CD14-positive monocyte (primary cell): ENCODE data around the gene TSHR. TPM values are rescaled to one million over a fixed set of nuclear protein-coding genes. Genes with fewer than 3 reads are reported as not detected.

Experiments
- DNase-seq, 3 donors: peaks; one replicate each; pipeline ENCODE4 v3.0.0-alpha.2; 2011 to 2022
- H2AFZ ChIP-seq: 2 replicates; pipeline ENCODE4 v1.6.0; 2012; ENCODE audit warnings: mild to moderate bottlenecking, low read depth, low read length, inconsistent platforms; ENCODE audit not compliant: insufficient read depth, poor library complexity, severe bottlenecking
- H3K27ac ChIP-seq, 2 donors: 1 replicate in 1 of 2; 2 replicates in 1 of 2; pipeline ENCODE4 v1.5.1; 2012 to 2013; ENCODE audit warnings: low read length in 2 of 2, control low read depth in 1 of 2, inconsistent platforms in 1 of 2, low read depth in 1 of 2, mild to moderate bottlenecking in 1 of 2
- H3K27me3 ChIP-seq, 2 donors: one replicate each; pipeline versions ENCODE4 v1.6.0 to v1.6.1; 2011 to 2013; ENCODE audit warnings: low read length in 2 of 2; ENCODE audit not compliant: control insufficient read depth in 2 of 2, insufficient read depth in 2 of 2
- H3K36me3 ChIP-seq, 2 donors: replicated peaks in 1 of 2; 1 replicate in 1 of 2; 2 replicates in 1 of 2; pipeline versions ENCODE4 v1.5.1 to v1.6.1; 2012 to 2013; ENCODE audit warnings: low read length in 2 of 2, control low read depth in 1 of 2, inconsistent platforms in 1 of 2, mild to moderate bottlenecking in 1 of 2; ENCODE audit not compliant: insufficient read depth in 2 of 2, control insufficient read depth in 1 of 2
- H3K4me1 ChIP-seq, 2 donors: 1 replicate in 1 of 2; 2 replicates in 1 of 2; pipeline versions ENCODE4 v1.5.1 to v1.6.1; 2012 to 2013; ENCODE audit warnings: low read length in 2 of 2, control low read depth in 1 of 2, inconsistent platforms in 1 of 2, mild to moderate bottlenecking in 1 of 2, moderate library complexity in 1 of 2; ENCODE audit not compliant: insufficient read depth in 2 of 2, control insufficient read depth in 1 of 2
- H3K4me2 ChIP-seq: replicated peaks from 2 replicates; pipeline ENCODE3; 2012; ENCODE audit warnings: low read length, moderate library complexity, mild to moderate bottlenecking; ENCODE audit not compliant: poor library complexity, severe bottlenecking; ENCODE audit errors: extremely low read depth
- H3K4me3 ChIP-seq, 3 experiments: fragments of 200-600 bp in 1 of 3; sonication (generic) in 1 of 3; replicated peaks in 1 of 3; 1 replicate in 2 of 3; 2 replicates in 1 of 3; pipeline ENCODE4 v1.5.1; 2011 to 2013; ENCODE audit warnings: low read length in 3 of 3, mild to moderate bottlenecking in 3 of 3, control low read depth in 2 of 3, low read depth in 2 of 3, inconsistent platforms in 1 of 3, moderate library complexity in 1 of 3
- H3K79me2 ChIP-seq: 2 replicates; pipeline ENCODE4 v1.6.0; 2012; ENCODE audit warnings: mild to moderate bottlenecking, control low read depth, inconsistent platforms, low read length, moderate library complexity; ENCODE audit not compliant: insufficient read depth
- H3K9ac ChIP-seq: 2 replicates; pipeline ENCODE4 v1.6.0; 2017; ENCODE audit warnings: low read length, mild to moderate bottlenecking; ENCODE audit not compliant: insufficient read depth, poor library complexity, severe bottlenecking
- H3K9me3 ChIP-seq, 2 donors: replicated peaks in 1 of 2; 1 replicate in 1 of 2; 2 replicates in 1 of 2; pipeline versions ENCODE4 v1.5.1 to v1.6.1; 2012 to 2013; ENCODE audit warnings: low read length in 2 of 2, control low read depth in 1 of 2; ENCODE audit not compliant: control insufficient read depth in 1 of 2, insufficient read depth in 1 of 2
- H4K20me1 ChIP-seq: 2 replicates; pipeline ENCODE4 v1.6.0; 2012; ENCODE audit warnings: mild to moderate bottlenecking, low read length, control low read depth, moderate library complexity; ENCODE audit not compliant: insufficient read depth
- H3K27ac Mint-ChIP-seq, 7 donors: one replicate each; pipeline ENCODE4 v1.8.0; 2020; ENCODE audit warnings: mild to moderate bottlenecking in 7 of 7, mixed read lengths in 7 of 7, moderate library complexity in 6 of 7, inconsistent platforms in 2 of 7
- H3K27me3 Mint-ChIP-seq, 3 donors: one replicate each; pipeline ENCODE4 v1.8.0; 2021 to 2022; ENCODE audit warnings: low read depth in 3 of 3, mild to moderate bottlenecking in 3 of 3, mixed read lengths in 3 of 3, moderate library complexity in 3 of 3, inconsistent platforms in 1 of 3
- H3K36me3 Mint-ChIP-seq, 2 donors: one replicate each; pipeline ENCODE4 v1.8.0; 2020; ENCODE audit warnings: mixed read lengths in 2 of 2, inconsistent platforms in 1 of 2, mild to moderate bottlenecking in 1 of 2
- H3K4me1 Mint-ChIP-seq: one replicate; pipeline ENCODE4 v1.8.0; 2020; ENCODE audit warnings: mild to moderate bottlenecking, mixed read lengths
- H3K4me3 Mint-ChIP-seq, 2 donors: one replicate each; pipeline ENCODE4 v1.8.0; 2020; ENCODE audit warnings: mild to moderate bottlenecking in 2 of 2, mixed read lengths in 2 of 2, moderate library complexity in 1 of 2
- H3K9me3 Mint-ChIP-seq, 7 donors: one replicate each; pipeline ENCODE4 v1.8.0; 2020 to 2022; ENCODE audit warnings: mixed read lengths in 7 of 7, mild to moderate bottlenecking in 6 of 7, moderate library complexity in 6 of 7, inconsistent platforms in 2 of 7
- WGBS: methylation state at CpG from one replicate; pipeline ENCODE4 v1.1.5; 2013; ENCODE audit warnings: missing lambda C conversion rate; ENCODE audit not compliant: insufficient coverage; 5-methylcytosine and 5-hydroxymethylcytosine counted together
- intact Hi-C, 2 donors: fragments of 100-400 bp; cut with micrococcal nuclease; formaldehyde crosslinking; loops; one replicate each; pipeline versions ENCODE4 v1.15.0 to v1.15.1; 2023
- polyA plus RNA-seq, 3 donors: library from polyadenylated mRNA; depleted of rRNA in 1 of 3; unstranded in 2 of 3; stranded (reverse) in 1 of 3; fragments of 300-500 nt in 2 of 3; fragments of >200 nt in 1 of 3; fragmentation: Illumina TruSeq in 2 of 3; gene quantifications; 1 replicate in 2 of 3; 2 replicates in 1 of 3; pipeline ENCODE4 v1.2.3, GENCODE V29; 2012 to 2021
- TF ChIP-seq, protein P1 (sequence below): fragments of 200-600 bp; IDR thresholded peaks from one replicate; pipeline ENCODE4 v1.8.0; 2022; ENCODE audit warnings: antibody characterized with exemption, mild to moderate bottlenecking

The TSHR gene
- polyA plus RNA-seq, 3 donors, result not detected

GRCh38 chr14:81141426-81141825, 186.0 kb downstream of the TSHR start:
- Histone ChIP-seq H3K79me2 (no peaks in the 10 kb centered on the region), H3K4me3 (no peak overlapping the region), H3K9ac (no peak overlapping the region), H3K27me3 (no peaks in the 10 kb centered on the region), H3K27ac (no peak overlapping the region), H3K4me2 (no peak overlapping the region), H4K20me1 (no peaks in the 10 kb centered on the region), H2AFZ (no peak overlapping the region), H3K9me3 (peaks cover 0 to 2% of the 10 kb centered on the region in 2 donors), H3K36me3 (no peaks in the 10 kb centered on the region), H3K4me1 (peaks cover 8 to 11% of the 10 kb centered on the region in 2 donors)
- TF ChIP-seq, protein P1, sequence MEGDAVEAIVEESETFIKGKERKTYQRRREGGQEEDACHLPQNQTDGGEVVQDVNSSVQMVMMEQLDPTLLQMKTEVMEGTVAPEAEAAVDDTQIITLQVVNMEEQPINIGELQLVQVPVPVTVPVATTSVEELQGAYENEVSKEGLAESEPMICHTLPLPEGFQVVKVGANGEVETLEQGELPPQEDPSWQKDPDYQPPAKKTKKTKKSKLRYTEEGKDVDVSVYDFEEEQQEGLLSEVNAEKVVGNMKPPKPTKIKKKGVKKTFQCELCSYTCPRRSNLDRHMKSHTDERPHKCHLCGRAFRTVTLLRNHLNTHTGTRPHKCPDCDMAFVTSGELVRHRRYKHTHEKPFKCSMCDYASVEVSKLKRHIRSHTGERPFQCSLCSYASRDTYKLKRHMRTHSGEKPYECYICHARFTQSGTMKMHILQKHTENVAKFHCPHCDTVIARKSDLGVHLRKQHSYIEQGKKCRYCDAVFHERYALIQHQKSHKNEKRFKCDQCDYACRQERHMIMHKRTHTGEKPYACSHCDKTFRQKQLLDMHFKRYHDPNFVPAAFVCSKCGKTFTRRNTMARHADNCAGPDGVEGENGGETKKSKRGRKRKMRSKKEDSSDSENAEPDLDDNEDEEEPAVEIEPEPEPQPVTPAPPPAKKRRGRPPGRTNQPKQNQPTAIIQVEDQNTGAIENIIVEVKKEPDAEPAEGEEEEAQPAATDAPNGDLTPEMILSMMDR, result no peak
- no peak for DNase-seq
- WGBS, result no CpG with 5 or more reads among the region's 2 CpGs
- intact Hi-C loops, result no loop called here
- Mint-ChIP-seq H3K9me3 (peaks cover 0 to 3% (median 0%) of the 10 kb centered on the region in 7 donors), H3K4me3 (no peak overlapping the region), H3K27ac (no peak overlapping the region), H3K27me3 (peaks cover 0 to 2% (median 2%) of the 10 kb centered on the region in 3 donors), H3K36me3 (peaks cover 0 to 3% of the 10 kb centered on the region in 2 donors), H3K4me1 (peaks cover 9% of the 10 kb centered on the region)

GRCh38 chr14:81143793-81144192, 188.4 kb downstream of the TSHR start:
- Mint-ChIP-seq H3K27ac (no peak overlapping the region), H3K4me3 (no peak overlapping the region), H3K4me1 (peaks cover 13% of the 10 kb centered on the region), H3K27me3 (peaks cover 0 to 2% (median 2%) of the 10 kb centered on the region in 3 donors), H3K9me3 (peaks cover 0 to 3% (median 0%) of the 10 kb centered on the region in 7 donors), H3K36me3 (no peaks in the 10 kb centered on the region)
- Histone ChIP-seq H3K79me2 (no peaks in the 10 kb centered on the region), H3K4me3 (no peak overlapping the region), H4K20me1 (no peaks in the 10 kb centered on the region), H3K4me1 (peaks cover 8 to 11% of the 10 kb centered on the region in 2 donors), H3K9ac (no peak overlapping the region), H2AFZ (no peak overlapping the region), H3K4me2 (no peak overlapping the region), H3K36me3 (no peaks in the 10 kb centered on the region), H3K27ac (no peak overlapping the region), H3K9me3 (peaks cover 0 to 2% of the 10 kb centered on the region in 2 donors), H3K27me3 (no peaks in the 10 kb centered on the region)
- intact Hi-C loops, result no loop called here
- TF ChIP-seq, protein P1, result no peak
- no peak for DNase-seq
- WGBS, result 99% methylated on average over 8 of the region's 8 CpGs
